Psoas muscle (tissue), 8 donors: ENCODE results near the gene GPA33. TPM values are rescaled to one million over a fixed set of nuclear protein-coding genes. Genes with fewer than 3 reads are reported as not detected.
A peak's percentile ranks its signal among the peaks of the same experiment; 100 is the strongest.

ENCODE experiments used
- ATAC-seq, 4 donors: fragments of 200-7000 bp; cut with Tn5 transposase; one replicate each; pipeline ENCODE4 v1.9.1; 2020; ENCODE audit warnings: moderate library complexity in 3 of 4, mild to moderate bottlenecking in 2 of 4
- DNase-seq, 2 donors: peaks; one replicate each; pipeline ENCODE4 v3.0.0-alpha.2; 2020
- H3K27ac ChIP-seq: fragments of 200-600 bp; one replicate; pipeline ENCODE4 v1.8.0; 2022
- H3K27me3 ChIP-seq, 3 donors: fragments of 200-600 bp in 1 of 3; one replicate each; pipeline versions ENCODE4 v1.6.1 to v1.8.0; 2013 to 2022; ENCODE audit warnings: low read length in 2 of 3, mild to moderate bottlenecking in 2 of 3, moderate library complexity in 1 of 3; ENCODE audit not compliant: insufficient read depth in 3 of 3
- H3K36me3 ChIP-seq, 2 donors: fragments of 200-600 bp in 1 of 2; one replicate each; pipeline versions ENCODE4 v1.6.1 to v1.8.0; 2013 to 2022; ENCODE audit warnings: low read depth in 1 of 2, mild to moderate bottlenecking in 1 of 2, moderate library complexity in 1 of 2; ENCODE audit not compliant: insufficient read depth in 1 of 2
- H3K4me1 ChIP-seq: fragments of 200-600 bp; one replicate; pipeline ENCODE4 v1.8.0; 2022
- H3K4me3 ChIP-seq: fragments of 200-600 bp; one replicate; pipeline ENCODE4 v1.8.0; 2022; ENCODE audit warnings: mild to moderate bottlenecking
- H3K9me3 ChIP-seq: fragments of 200-600 bp; one replicate; pipeline ENCODE4 v1.8.0; 2022
- WGBS, 3 donors: extraction: QIAGEN DNeasy Blood & Tissue Kit; methylation state at CpG; one replicate each; pipeline versions ENCODE4 v1.1.6 to v1.1.7; 2013; 5-methylcytosine and 5-hydroxymethylcytosine counted together
- intact Hi-C, 2 donors: fragments of 100-400 bp; cut with DNase I; formaldehyde crosslinking; loops; one replicate each; pipeline versions ENCODE4 v1.11.0 to v1.14.2; 2022
- polyA plus RNA-seq, 3 donors: library from polyadenylated mRNA; stranded (reverse); fragments of 200-250 nt; gene quantifications; one replicate each; pipeline ENCODE4 v1.2.3, GENCODE V29; 2013
- total RNA-seq, 4 donors: library from RNA; stranded (reverse); fragmentation: NEBNext Ultra II Directional in 2 of 4; extraction: Animal tissue kit (Norgen Biotek cat#: 25700) in 2 of 4; gene quantifications; one replicate each; pipeline versions ENCODE4 v1.2.1 to v1.2.4, GENCODE V29; 2021 to 2023
- TF ChIP-seq, protein P1 (sequence below): fragments of 200-600 bp; IDR thresholded peaks from one replicate; pipeline ENCODE4 v1.8.0; 2022; ENCODE audit warnings: antibody characterized with exemption
- donor health status: healthy with polysubstance abuse.
- donor health status: DM: no; HTN: no; CAD: no; lungs with moderate emphysema.
- donor health status: Bipolar disorder and iron deficiency.
- donor health status: healthy.
- donor health status: DM: yes; HTN: yes; CAD: no.
- donor health status: DM: no; HTN: no; CAD: no.
- donor health status: DM: no; HTN: no; CAD: no.
- donor health status: DM: yes; HTN: yes; CAD: no.

GPA33 gene
- total and polyA plus RNA-seq, 7 donors, result 0.06 to 2.2 (median 0.12) TPM; not detected in 2

DNA sequence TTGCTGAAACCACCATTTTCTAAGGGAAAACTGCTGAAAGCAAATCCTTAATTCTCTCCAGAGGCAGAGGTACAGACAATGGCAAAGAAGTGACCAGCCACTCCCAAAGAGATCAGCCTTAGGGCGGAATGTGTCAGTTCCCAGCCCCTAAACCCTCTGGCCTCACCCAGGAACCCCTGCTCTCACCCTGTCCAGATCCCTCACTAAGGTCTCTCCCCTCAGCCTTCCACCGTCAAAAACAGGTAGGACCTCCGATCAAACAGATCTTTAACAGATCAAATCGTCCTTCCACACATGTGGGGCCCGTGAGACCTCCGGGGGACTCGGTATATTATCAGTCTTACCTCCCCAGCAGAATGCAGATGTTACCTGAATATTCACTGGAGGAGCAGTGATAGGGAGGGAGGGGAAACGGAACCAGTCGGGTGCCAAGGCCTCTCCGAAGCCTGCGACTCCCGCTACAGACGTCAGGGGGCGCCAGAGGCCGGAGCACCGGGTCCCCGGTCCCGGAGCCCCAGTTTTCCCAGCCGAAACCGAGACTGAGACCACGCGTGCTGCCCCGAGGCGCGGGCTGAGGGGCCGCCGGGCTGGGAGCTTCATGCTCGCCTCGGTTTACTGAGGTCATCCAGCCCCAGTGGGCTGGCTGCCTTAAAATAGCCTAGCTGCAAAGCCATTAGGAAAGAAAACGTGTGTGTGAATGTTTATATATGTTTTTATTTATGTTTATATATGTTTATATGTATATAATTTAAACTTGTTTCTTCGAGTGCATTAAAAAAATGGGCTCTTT, 23.6 kb downstream of the GPA33 start:
- H3K4me3 ChIP-seq, result peak overlapping the region; percentile 59
- WGBS, 3 donors, result 7 to 8% (median 8%) methylated on average over 31 of the region's 31 CpGs

DNA sequence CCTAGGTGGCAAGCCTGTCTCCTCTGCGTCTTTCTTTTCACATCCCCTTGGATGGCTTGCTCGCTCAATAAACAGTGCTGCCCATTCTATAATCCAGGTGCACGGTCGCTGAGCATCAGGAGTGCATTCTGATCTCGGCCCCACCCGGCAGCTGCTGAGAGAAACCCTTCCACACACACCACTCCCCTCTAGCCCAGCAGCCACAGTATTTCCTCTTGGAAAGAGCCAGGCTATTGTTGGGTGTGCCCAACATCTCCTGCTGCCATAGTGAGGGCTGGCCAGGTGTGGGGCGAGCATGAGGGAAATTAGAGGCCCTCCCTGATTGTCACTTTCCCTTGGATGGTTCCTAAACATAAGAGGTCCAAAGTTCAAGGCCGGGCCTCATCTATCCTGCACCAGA, 24.7 kb downstream of the GPA33 start:
- TF ChIP-seq, protein P1, sequence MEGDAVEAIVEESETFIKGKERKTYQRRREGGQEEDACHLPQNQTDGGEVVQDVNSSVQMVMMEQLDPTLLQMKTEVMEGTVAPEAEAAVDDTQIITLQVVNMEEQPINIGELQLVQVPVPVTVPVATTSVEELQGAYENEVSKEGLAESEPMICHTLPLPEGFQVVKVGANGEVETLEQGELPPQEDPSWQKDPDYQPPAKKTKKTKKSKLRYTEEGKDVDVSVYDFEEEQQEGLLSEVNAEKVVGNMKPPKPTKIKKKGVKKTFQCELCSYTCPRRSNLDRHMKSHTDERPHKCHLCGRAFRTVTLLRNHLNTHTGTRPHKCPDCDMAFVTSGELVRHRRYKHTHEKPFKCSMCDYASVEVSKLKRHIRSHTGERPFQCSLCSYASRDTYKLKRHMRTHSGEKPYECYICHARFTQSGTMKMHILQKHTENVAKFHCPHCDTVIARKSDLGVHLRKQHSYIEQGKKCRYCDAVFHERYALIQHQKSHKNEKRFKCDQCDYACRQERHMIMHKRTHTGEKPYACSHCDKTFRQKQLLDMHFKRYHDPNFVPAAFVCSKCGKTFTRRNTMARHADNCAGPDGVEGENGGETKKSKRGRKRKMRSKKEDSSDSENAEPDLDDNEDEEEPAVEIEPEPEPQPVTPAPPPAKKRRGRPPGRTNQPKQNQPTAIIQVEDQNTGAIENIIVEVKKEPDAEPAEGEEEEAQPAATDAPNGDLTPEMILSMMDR, result no peak
- H3K27ac ChIP-seq, result no peak overlapping the region
- intact Hi-C loops, result loop anchor here (5.0 kb wide), 4 partner anchors 62 to 467 kb away; no protein-coding TSS in a partner anchor
- H3K27me3 ChIP-seq, result no peaks in the 10 kb centered on the region
- no peak for DNase-seq
- WGBS, 3 donors, result 80 to 88% (median 83%) methylated on average over 8 of the region's 8 CpGs
- H3K4me1 ChIP-seq, result no peaks in the 10 kb centered on the region
- no peaks in the 10 kb centered on the region for H3K9me3 ChIP-seq
- H3K4me3 ChIP-seq, result no peak overlapping the region
- no peaks in the 10 kb centered on the region for H3K36me3 ChIP-seq
- no peak for ATAC-seq

More for the DNA sequence above, 23.6 kb downstream of the GPA33 start:
- no peaks in the 10 kb centered on the region for H3K4me1 ChIP-seq
- no peaks in the 10 kb centered on the region for H3K27me3 ChIP-seq
- H3K27ac ChIP-seq, result no peak overlapping the region
- H3K9me3 ChIP-seq, result no peaks in the 10 kb centered on the region
- intact Hi-C loops, result loop anchor here (1.0 to 5.0 kb wide), 7 partner anchors 60 to 466 kb away; no protein-coding TSS in a partner anchor
- H3K36me3 ChIP-seq, result no peaks in the 10 kb centered on the region
- DNase-seq (peak; percentile 72 to 88), ATAC-seq (peak; percentile 93 to 100 (median 96))
- TF ChIP-seq, protein P1, result peak; percentile 99

DNA sequence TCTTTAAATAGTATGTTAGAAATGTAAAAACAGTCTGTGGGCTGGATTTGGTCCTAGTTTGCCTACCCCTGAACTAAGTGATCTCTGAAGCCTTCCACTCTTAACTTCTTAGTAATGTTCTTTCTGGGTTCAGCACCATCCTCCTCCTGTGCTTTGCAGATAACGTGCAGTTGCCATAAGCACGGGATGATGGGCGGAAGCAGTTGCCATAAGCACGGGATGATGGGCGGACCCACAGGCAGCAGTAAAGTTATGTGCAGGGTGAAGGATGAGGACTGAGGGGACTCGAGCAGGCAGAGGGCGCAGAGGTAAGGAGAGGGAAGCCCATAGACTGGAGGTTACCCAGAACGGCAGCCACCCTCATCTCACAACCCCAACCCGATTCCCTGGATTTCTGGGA, 25.6 kb downstream of the GPA33 start:
- TF ChIP-seq, protein P1, result no peak
- no peaks in the 10 kb centered on the region for H3K4me1 ChIP-seq
- no peak for DNase-seq
- H3K9me3 ChIP-seq, result no peaks in the 10 kb centered on the region
- no peak for ATAC-seq
- no peaks in the 10 kb centered on the region for H3K27me3 ChIP-seq
- WGBS, 3 donors, result 65 to 72% (median 67%) methylated on average over 9 of the region's 9 CpGs
- H3K36me3 ChIP-seq, result no peaks in the 10 kb centered on the region
- H3K4me3 ChIP-seq, result no peak overlapping the region
- no peak overlapping the region for H3K27ac ChIP-seq
- intact Hi-C loops, result loop anchor here (5.0 kb wide), 4 partner anchors 63 to 468 kb away; no protein-coding TSS in a partner anchor

DNA sequence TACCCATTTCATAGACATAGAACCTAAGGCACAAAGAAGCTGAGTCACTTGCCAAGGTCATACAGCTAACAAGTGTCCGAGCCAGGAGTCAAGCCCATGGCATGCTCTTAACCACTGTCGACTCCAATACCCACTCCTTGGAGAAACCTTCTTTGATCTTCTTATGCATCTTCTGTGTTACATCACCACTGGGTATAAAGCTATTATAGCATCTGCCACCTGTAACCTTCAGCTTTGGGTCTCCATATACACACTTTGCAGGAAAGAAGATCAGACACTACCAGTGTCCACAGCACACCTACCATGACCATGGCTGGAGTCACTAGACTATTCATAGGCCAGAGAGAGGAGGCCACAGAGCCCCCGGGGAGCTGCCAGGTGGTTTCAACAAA, 29.1 kb downstream of the GPA33 start:
- no peaks in the 10 kb centered on the region for H3K36me3 ChIP-seq
- H3K4me1 ChIP-seq, result peaks cover 6% of the 10 kb centered on the region
- H3K27ac ChIP-seq, result no peak overlapping the region
- ATAC-seq (no peak), DNase-seq (no peak)
- H3K9me3 ChIP-seq, result no peaks in the 10 kb centered on the region
- no peak overlapping the region for H3K4me3 ChIP-seq
- TF ChIP-seq, protein P1, result no peak
- intact Hi-C loops, result no loop called here
- 78 to 86% (median 85%) methylated on average over 3 of the region's 3 CpGs for WGBS, 3 donors
- no peaks in the 10 kb centered on the region for H3K27me3 ChIP-seq
